Stomach (tissue), 4 donors: ENCODE measurements around the gene PABPC3.

Experiments used
- CTCF ChIP-seq, 7 experiments: fragments of 450-650 bp in 4 of 7; fragments of 200-600 bp in 3 of 7; sonication (generic) in 3 of 7; IDR thresholded peaks; one replicate each; pipeline ENCODE4 v1.5.1; 2016 to 2019; ENCODE audit warnings: antibody characterized with exemption in 7 of 7, control low read depth in 2 of 7, mild to moderate bottlenecking in 1 of 7
- EP300 ChIP-seq: sonication (generic); formaldehyde crosslinking; IDR thresholded peaks from one replicate; pipeline ENCODE4 v1.6.1; 2017; ENCODE audit warnings: antibody characterized with exemption
- POLR2A ChIP-seq, 4 donors: fragments of 450-650 bp; IDR thresholded peaks; one replicate each; pipeline ENCODE4 v1.6.1; 2016; ENCODE audit warnings: antibody characterized with exemption in 4 of 4, control low read depth in 2 of 4, mild to moderate bottlenecking in 1 of 4, moderate library complexity in 1 of 4
- POLR2AphosphoS5 ChIP-seq, 3 donors: sonication (generic); formaldehyde crosslinking; IDR thresholded peaks; one replicate each; pipeline ENCODE4 v1.6.1; 2016; ENCODE audit warnings: antibody characterized with exemption in 3 of 3

GRCh38 chr13:25088562-25089221 lies 7.2 kb upstream of the PABPC3 start:
- TF ChIP-seq CTCF (IDR thresholded peaks at IDR 0.05) (no peak), POLR2AphosphoS5 (IDR thresholded peaks at IDR 0.05) (no peak), POLR2A (IDR thresholded peaks at IDR 0.05) (no peak), EP300 (no peak)
